GM23338 (cell line): ENCODE measurements around the gene TMEM234.

ENCODE experiments used
- CREB1 ChIP-seq: fragments of 250-450 bp; sonication (Bioruptor Pico); IDR thresholded peaks from 2 replicates; pipeline ENCODE4 v1.5.0; 2020; ENCODE audit warnings: low read depth, mild to moderate bottlenecking, moderate library complexity
- ETS1 ChIP-seq: IDR thresholded peaks from 2 replicates; pipeline ENCODE4 v1.6.1; 2016; ENCODE audit warnings: antibody characterized with exemption
- EZH2 ChIP-seq: fragments of 200-600 bp; sonication (generic); IDR thresholded peaks from one replicate; pipeline ENCODE4 v1.8.0; 2017; ENCODE audit warnings: antibody characterized with exemption, mild to moderate bottlenecking, low read depth; ENCODE audit not compliant: unreplicated experiment
- EZH2phosphoT487 ChIP-seq: fragments of 200-600 bp; sonication (generic); IDR thresholded peaks from one replicate; pipeline ENCODE4 v1.8.1; 2018; ENCODE audit warnings: antibody characterized with exemption; ENCODE audit not compliant: unreplicated experiment
- NANOG ChIP-seq: IDR thresholded peaks from 2 replicates; pipeline ENCODE4 v1.6.1; 2016; ENCODE audit warnings: antibody characterized with exemption, borderline replicate concordance
- REST ChIP-seq: IDR thresholded peaks from one replicate; pipeline ENCODE4 v1.6.1; 2018; ENCODE audit warnings: antibody characterized with exemption; ENCODE audit not compliant: unreplicated experiment
- TF ChIP-seq, protein P1 (sequence below), 2 experiments: fragments of 200-600 bp in 1 of 2; sonication (generic) in 1 of 2; conservative IDR thresholded peaks; 2 replicates each; pipeline versions ENCODE4 v1.5.1 to v1.6.1; 2016 to 2017; ENCODE audit warnings: antibody characterized with exemption in 2 of 2, low read depth in 2 of 2, mild to moderate bottlenecking in 2 of 2, moderate library complexity in 1 of 2

DNA sequence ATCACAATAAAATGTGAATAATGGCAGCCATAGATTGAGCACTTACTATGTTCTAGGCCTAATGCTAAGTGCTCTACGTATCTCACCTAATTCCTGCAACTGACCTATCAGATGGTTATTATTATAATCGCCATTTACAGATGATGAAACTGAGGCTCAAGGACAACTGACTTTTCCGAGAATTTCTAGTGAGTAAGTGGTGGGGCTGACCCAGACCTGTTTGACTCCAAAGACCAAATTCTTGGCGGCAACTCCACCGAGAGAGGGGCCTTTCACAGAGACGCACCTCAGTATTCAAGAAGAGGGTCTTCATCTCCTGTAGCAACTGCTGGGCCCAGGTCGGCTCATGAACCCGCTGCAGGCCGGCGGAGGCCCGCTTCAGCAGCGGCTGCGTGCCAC is 573 bp downstream of the TMEM234 start:
- TF ChIP-seq, protein P1, sequence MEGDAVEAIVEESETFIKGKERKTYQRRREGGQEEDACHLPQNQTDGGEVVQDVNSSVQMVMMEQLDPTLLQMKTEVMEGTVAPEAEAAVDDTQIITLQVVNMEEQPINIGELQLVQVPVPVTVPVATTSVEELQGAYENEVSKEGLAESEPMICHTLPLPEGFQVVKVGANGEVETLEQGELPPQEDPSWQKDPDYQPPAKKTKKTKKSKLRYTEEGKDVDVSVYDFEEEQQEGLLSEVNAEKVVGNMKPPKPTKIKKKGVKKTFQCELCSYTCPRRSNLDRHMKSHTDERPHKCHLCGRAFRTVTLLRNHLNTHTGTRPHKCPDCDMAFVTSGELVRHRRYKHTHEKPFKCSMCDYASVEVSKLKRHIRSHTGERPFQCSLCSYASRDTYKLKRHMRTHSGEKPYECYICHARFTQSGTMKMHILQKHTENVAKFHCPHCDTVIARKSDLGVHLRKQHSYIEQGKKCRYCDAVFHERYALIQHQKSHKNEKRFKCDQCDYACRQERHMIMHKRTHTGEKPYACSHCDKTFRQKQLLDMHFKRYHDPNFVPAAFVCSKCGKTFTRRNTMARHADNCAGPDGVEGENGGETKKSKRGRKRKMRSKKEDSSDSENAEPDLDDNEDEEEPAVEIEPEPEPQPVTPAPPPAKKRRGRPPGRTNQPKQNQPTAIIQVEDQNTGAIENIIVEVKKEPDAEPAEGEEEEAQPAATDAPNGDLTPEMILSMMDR (conservative IDR thresholded peaks at IDR 0.05; ENCODE audit: low read depth in 2 of 2): no peak
- TF ChIP-seq ETS1 (no peak), EZH2phosphoT487 (no peak), NANOG (no peak), EZH2 (no peak), CREB1 (CRISPR knock-in tag) (no peak), REST (no peak)
